HG03378 (cell line): Measurements from ENCODE around the gene PRIMA1.

Experiments
- ATAC-seq: cut with Tn5 transposase; IDR thresholded peaks from one replicate; pipeline ENCODE4 v1.9.1; 2021; ENCODE audit warnings: mild to moderate bottlenecking, moderate library complexity; ENCODE audit not compliant: unreplicated experiment

PRIMA1 gene

GRCh38 chr14:93733631-93734030 is 54.7 kb downstream of the PRIMA1 start:
- no peak for ATAC-seq

GRCh38 chr14:93733231-93733630 is 55.1 kb downstream of the PRIMA1 start:
- no peak for ATAC-seq

GRCh38 chr14:93732524-93732923 is 55.8 kb downstream of the PRIMA1 start:
- ATAC-seq = no peak

GRCh38 chr14:93731753-93732152 is 56.5 kb downstream of the PRIMA1 start:
- no peak for ATAC-seq

GRCh38 chr14:93729993-93730392 is 58.3 kb downstream of the PRIMA1 start:
- no peak for ATAC-seq

GRCh38 chr14:93728651-93729016 is 59.7 kb downstream of the PRIMA1 start:
- no peak for ATAC-seq

GRCh38 chr14:93727917-93728650 is 60.2 kb downstream of the PRIMA1 start:
- no peak for ATAC-seq

- no peak for ATAC-seq
Observed at GRCh38 chr14:93727039-93727740, 61.1 kb downstream of the PRIMA1 start.

- ATAC-seq = no peak
Observed at GRCh38 chr14:93725993-93726392, 62.3 kb downstream of the PRIMA1 start.

- no peak for ATAC-seq
Observed at GRCh38 chr14:93725002-93725582, 63.2 kb downstream of the PRIMA1 start.

- no peak for ATAC-seq
Observed at GRCh38 chr14:93723001-93723400, 65.3 kb downstream of the PRIMA1 start.

GRCh38 chr14:93720981-93721483 is 67.3 kb downstream of the PRIMA1 start:
- ATAC-seq = no peak

GRCh38 chr14:93720076-93720815 is 68.0 kb downstream of the PRIMA1 start:
- ATAC-seq = no peak

- ATAC-seq = no peak
Observed at GRCh38 chr14:93719256-93719655, 69.0 kb downstream of the PRIMA1 start.

- ATAC-seq = no peak
Observed at GRCh38 chr14:93717668-93718320, 70.5 kb downstream of the PRIMA1 start.

GRCh38 chr14:93716746-93717667 is 71.3 kb downstream of the PRIMA1 start:
- ATAC-seq = no peak

GRCh38 chr14:93716002-93716745 is 72.1 kb downstream of the PRIMA1 start:
- no peak for ATAC-seq

GRCh38 chr14:93715279-93715927 is 72.9 kb downstream of the PRIMA1 start:
- no peak for ATAC-seq
